Fibroblast of skin of back (primary cell): ENCODE data around the gene IL22RA2.

Source experiments
- DNase-seq: peaks from one replicate; pipeline ENCODE4 v3.0.0-alpha.2; 2013

The IL22RA2 gene

DNA sequence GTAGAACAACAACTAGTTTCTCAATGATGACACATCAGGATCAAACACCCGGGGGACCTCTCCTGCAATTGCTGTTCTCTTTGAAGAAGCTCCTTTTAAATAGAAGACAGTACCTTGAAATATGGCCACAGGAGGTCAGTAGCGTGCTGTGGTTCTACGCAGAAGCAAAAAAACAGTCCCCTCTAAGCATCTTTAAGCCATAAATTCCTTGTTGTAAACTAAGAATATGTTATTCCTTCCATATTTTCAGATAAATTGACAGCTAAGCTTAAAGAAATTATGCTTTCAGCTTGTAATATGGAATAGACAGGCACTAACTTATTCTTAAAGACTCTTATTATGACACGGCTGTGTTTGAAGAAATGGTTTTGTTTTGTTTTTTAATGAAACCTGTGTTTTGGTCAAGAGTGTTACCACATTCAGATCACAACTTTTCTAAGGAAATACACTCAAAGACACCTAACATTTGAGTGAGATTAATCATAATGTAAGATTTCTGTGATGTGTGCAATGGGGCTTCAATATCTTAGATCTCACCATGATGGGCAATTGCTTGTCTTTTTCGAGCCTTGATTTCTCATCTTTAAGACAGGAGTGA lies 78.9 kb downstream of the IL22RA2 start:
- peak; percentile 72 for DNase-seq
